Fibroblast of lung (primary cell): ENCODE data around the gene SYNPR. TPM values are rescaled to one million over a fixed set of nuclear protein-coding genes. Genes with fewer than 3 reads are reported as not detected.

Source experiments
- DNase-seq, 2 donors: peaks; one replicate each; pipeline versions ENCODE4 v3.0.0 to v3.0.0-alpha.2; 2010; ENCODE audit warnings: low read depth in 2 of 2
- H2AFZ ChIP-seq: 2 replicates; pipeline ENCODE4 v1.5.1; 2012; ENCODE audit warnings: low read length, control low read depth, inconsistent platforms
- H3K27ac ChIP-seq: 2 replicates; pipeline ENCODE4 v1.5.1; 2011; ENCODE audit warnings: low read length, control low read depth; ENCODE audit not compliant: insufficient read depth
- H3K27me3 ChIP-seq: 2 replicates; pipeline ENCODE4 v1.5.1; 2011; ENCODE audit warnings: mild to moderate bottlenecking, low read length; ENCODE audit not compliant: control insufficient read depth, insufficient read depth
- H3K36me3 ChIP-seq: 2 replicates; pipeline ENCODE4 v1.5.1; 2011; ENCODE audit warnings: low read length; ENCODE audit not compliant: control insufficient read depth, insufficient read depth
- H3K4me1 ChIP-seq: 2 replicates; pipeline ENCODE4 v1.5.1; 2011; ENCODE audit warnings: low read length; ENCODE audit not compliant: control insufficient read depth, insufficient read depth; ENCODE audit errors: extremely low read depth
- H3K4me2 ChIP-seq: 2 replicates; pipeline ENCODE4 v1.5.1; 2011; ENCODE audit warnings: low read length, control low read depth; ENCODE audit not compliant: insufficient read depth; ENCODE audit errors: extremely low read depth
- H3K4me3 ChIP-seq, 4 experiments: fragments of 200-600 bp in 1 of 4; sonication (generic) in 1 of 4; replicated peaks in 1 of 4; 2 replicates each; pipeline ENCODE4 v1.5.1; 2011 to 2016; ENCODE audit warnings: low read length in 4 of 4, low read depth in 3 of 4, mild to moderate bottlenecking in 3 of 4, control low read depth in 2 of 4, inconsistent platforms in 1 of 4, mixed read lengths in 1 of 4; ENCODE audit not compliant: insufficient read depth in 1 of 4; ENCODE audit errors: control extremely low read depth in 1 of 4
- H3K79me2 ChIP-seq: 2 replicates; pipeline ENCODE4 v1.5.1; 2012; ENCODE audit warnings: mild to moderate bottlenecking, low read length, inconsistent platforms; ENCODE audit not compliant: control insufficient read depth, insufficient read depth
- H3K9ac ChIP-seq: 2 replicates; pipeline ENCODE4 v1.5.1; 2011; ENCODE audit warnings: mild to moderate bottlenecking, low read length, control low read depth; ENCODE audit not compliant: insufficient read depth
- H3K9me3 ChIP-seq: 2 replicates; pipeline ENCODE4 v1.5.1; 2012; ENCODE audit warnings: low read depth, low read length; ENCODE audit not compliant: control insufficient read depth, insufficient read depth
- H4K20me1 ChIP-seq: 2 replicates; pipeline ENCODE4 v1.5.1; 2011; ENCODE audit warnings: low read length; ENCODE audit not compliant: control insufficient read depth, insufficient read depth; ENCODE audit errors: extremely low read depth
- EZH2 ChIP-seq: IDR thresholded peaks from 2 replicates; pipeline ENCODE4 v1.5.1; 2012; ENCODE audit warnings: low read length, control low read depth, mild to moderate bottlenecking; ENCODE audit errors: missing control alignments
- polyA plus RNA-seq, 2 donors: library from polyadenylated mRNA; depleted of rRNA in 1 of 2; stranded (reverse) in 1 of 2; unstranded in 1 of 2; fragments of >200 nt; gene quantifications; 2 replicates each; pipeline ENCODE4 v1.2.1, GENCODE V29; 2011 to 2012; ENCODE audit warnings: missing spikeins in 1 of 2
- total RNA-seq: library from RNA; depleted of rRNA; stranded (reverse); fragments of >200 nt; gene quantifications from 2 replicates; pipeline ENCODE4 v1.2.1, GENCODE V29; 2014
- TF ChIP-seq, protein P1 (sequence below), 2 donors: IDR thresholded peaks in 1 of 2; conservative IDR thresholded peaks in 1 of 2; 1 replicate in 1 of 2; 2 replicates in 1 of 2; pipeline ENCODE4 v1.5.1; 2011 to 2012; ENCODE audit warnings: low read length in 2 of 2, control low read depth in 1 of 2, inconsistent platforms in 1 of 2, low read depth in 1 of 2, mild to moderate bottlenecking in 1 of 2

Gene SYNPR
- total and polyA plus RNA-seq, 2 donors (not counting 1 experiment from before 2014, with no cell fraction given), result not detected

- DNase-seq, result no peak
- no peak overlapping the region for H3K4me2 ChIP-seq
- H3K4me3 ChIP-seq, result no peak overlapping the region
Observed at GRCh38 chr3:63538919-63539318, 260.8 kb downstream of the SYNPR start.

DNA sequence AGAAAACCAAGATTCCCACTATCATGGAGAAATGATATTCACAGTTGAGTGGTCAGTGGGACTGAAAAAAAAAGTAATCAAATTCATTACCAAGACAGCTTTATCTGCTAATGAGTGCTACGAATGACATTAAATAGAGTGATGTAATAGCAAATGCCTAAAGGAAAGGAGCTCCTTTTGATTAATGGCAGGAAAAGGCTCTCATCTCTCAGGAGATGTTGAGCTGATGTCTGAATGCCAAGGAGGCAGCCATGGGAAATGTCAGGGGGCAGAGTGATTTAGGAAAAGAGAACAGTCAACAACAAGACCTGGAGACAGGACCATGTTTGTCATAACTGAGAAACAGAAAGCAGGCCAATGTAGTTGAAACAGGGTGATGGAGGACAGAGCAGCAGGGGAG lies 277.7 kb downstream of the SYNPR start:
- H3K4me1 ChIP-seq, result no peaks in the 10 kb centered on the region
- H3K9ac ChIP-seq, result no peak overlapping the region
- no peak overlapping the region for H3K27ac ChIP-seq
- no peak overlapping the region for H2AFZ ChIP-seq
- H3K9me3 ChIP-seq, result no peaks in the 10 kb centered on the region
- TF ChIP-seq EZH2, result no peak
- TF ChIP-seq, protein P1, sequence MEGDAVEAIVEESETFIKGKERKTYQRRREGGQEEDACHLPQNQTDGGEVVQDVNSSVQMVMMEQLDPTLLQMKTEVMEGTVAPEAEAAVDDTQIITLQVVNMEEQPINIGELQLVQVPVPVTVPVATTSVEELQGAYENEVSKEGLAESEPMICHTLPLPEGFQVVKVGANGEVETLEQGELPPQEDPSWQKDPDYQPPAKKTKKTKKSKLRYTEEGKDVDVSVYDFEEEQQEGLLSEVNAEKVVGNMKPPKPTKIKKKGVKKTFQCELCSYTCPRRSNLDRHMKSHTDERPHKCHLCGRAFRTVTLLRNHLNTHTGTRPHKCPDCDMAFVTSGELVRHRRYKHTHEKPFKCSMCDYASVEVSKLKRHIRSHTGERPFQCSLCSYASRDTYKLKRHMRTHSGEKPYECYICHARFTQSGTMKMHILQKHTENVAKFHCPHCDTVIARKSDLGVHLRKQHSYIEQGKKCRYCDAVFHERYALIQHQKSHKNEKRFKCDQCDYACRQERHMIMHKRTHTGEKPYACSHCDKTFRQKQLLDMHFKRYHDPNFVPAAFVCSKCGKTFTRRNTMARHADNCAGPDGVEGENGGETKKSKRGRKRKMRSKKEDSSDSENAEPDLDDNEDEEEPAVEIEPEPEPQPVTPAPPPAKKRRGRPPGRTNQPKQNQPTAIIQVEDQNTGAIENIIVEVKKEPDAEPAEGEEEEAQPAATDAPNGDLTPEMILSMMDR (conservative IDR thresholded peaks at IDR 0.05 in 1 of 2, IDR thresholded peaks at IDR 0.05 in 1 of 2; ENCODE audit: low read depth in 1 of 2, low read length in 2 of 2), result no peak
- no peak for DNase-seq
- no peak overlapping the region for H3K4me2 ChIP-seq
- H3K36me3 ChIP-seq, result no peaks in the 10 kb centered on the region
- H3K4me3 ChIP-seq, result no peak overlapping the region
- no peaks in the 10 kb centered on the region for H4K20me1 ChIP-seq
- no peaks in the 10 kb centered on the region for H3K27me3 ChIP-seq
- H3K79me2 ChIP-seq, result no peaks in the 10 kb centered on the region

More at GRCh38 chr3:63538919-63539318, 260.8 kb downstream of the SYNPR start:
- Histone ChIP-seq H2AFZ (no peak overlapping the region), H3K27ac (no peak overlapping the region), H3K9me3 (no peaks in the 10 kb centered on the region), H3K9ac (no peak overlapping the region), H3K79me2 (no peaks in the 10 kb centered on the region), H3K27me3 (no peaks in the 10 kb centered on the region), H3K36me3 (no peaks in the 10 kb centered on the region), H4K20me1 (no peaks in the 10 kb centered on the region), H3K4me1 (no peaks in the 10 kb centered on the region)
- TF ChIP-seq, protein P1 (conservative IDR thresholded peaks at IDR 0.05 in 1 of 2, IDR thresholded peaks at IDR 0.05 in 1 of 2; ENCODE audit: low read depth in 1 of 2, low read length in 2 of 2), result no peak
- TF ChIP-seq EZH2, result no peak

- Histone ChIP-seq H3K4me3 (no peak overlapping the region), H2AFZ (no peak overlapping the region), H3K9me3 (no peaks in the 10 kb centered on the region), H3K27ac (no peak overlapping the region), H4K20me1 (no peaks in the 10 kb centered on the region), H3K79me2 (no peaks in the 10 kb centered on the region), H3K27me3 (no peaks in the 10 kb centered on the region), H3K36me3 (no peaks in the 10 kb centered on the region), H3K4me2 (no peak overlapping the region), H3K9ac (no peak overlapping the region), H3K4me1 (no peaks in the 10 kb centered on the region)
- DNase-seq, result no peak
- TF ChIP-seq, protein P1 (conservative IDR thresholded peaks at IDR 0.05 in 1 of 2, IDR thresholded peaks at IDR 0.05 in 1 of 2; ENCODE audit: low read depth in 1 of 2, low read length in 2 of 2), result no peak
- no peak for TF ChIP-seq EZH2
Observed at GRCh38 chr3:63556401-63556800, 278.3 kb downstream of the SYNPR start.
